HG02970 (cell line): ENCODE data around the gene PFKL.
"Not testable (repeated sequence)": the region's sequence is repeated elsewhere in the genome, so short reads cannot be mapped to it uniquely, and the experiment has no call there.

Experiments used
- ATAC-seq: cut with Tn5 transposase; IDR thresholded peaks from one replicate; pipeline ENCODE4 v1.9.1; 2021; ENCODE audit warnings: mild to moderate bottlenecking, moderate library complexity, moderate number of reproducible peaks; ENCODE audit not compliant: unreplicated experiment, low FRiP score

The PFKL gene

GRCh38 chr21:44275041-44275440, 24.8 kb upstream of the PFKL start:
- no peak for ATAC-seq

- no peak for ATAC-seq
Measured at GRCh38 chr21:44279354-44280260, 20.2 kb upstream of the PFKL start.

DNA sequence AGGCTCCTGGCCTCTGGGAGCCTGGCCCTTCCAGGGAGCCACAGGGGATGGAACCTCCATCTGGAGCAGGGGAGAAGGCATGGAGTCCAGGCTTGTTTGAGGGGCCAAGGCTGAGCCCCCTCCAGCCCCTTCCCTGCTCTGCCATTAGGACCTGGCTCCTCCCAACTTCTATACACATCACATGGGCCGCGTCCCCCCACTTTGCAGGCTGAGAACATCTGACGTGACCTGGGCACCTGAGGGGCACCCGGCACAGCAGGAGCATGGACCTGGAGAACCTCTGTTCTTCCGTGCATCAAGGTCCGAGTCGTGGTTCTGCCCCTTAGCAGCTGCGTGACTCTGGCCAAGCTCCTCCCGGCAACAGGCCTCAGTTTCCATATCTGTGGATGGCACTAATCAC, 18.1 kb upstream of the PFKL start:
- no peak for ATAC-seq

- no peak for ATAC-seq
Measured at GRCh38 chr21:44282370-44282769, 17.5 kb upstream of the PFKL start.

DNA sequence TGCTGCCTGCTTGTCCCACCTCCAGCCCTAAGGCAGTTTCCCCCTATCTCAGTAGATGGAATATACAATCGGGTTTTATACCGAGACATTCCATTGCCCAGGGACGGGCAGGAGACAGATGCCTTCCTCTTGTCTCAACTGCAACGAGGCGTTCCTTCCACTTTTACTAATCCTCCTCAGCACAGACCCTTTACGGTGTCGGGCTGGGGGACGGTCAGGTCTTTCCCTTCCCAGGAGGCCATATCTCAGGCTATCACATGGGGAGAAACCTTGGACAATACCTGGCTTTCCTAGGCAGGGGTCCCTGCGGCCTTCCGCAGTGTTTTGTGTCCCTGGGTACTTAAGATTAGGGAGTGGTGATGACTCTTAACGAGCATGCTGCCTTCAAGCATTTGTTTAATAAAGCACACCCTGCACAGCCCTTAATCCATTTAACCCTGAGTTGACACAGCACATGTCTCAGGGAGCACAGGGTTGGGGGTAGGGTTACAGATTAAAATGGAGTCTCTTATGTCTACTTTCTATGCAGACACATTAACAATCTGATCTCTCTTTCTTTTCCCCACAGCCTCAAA, 16.6 kb upstream of the PFKL start:
- ATAC-seq = not testable (repeated sequence)

DNA sequence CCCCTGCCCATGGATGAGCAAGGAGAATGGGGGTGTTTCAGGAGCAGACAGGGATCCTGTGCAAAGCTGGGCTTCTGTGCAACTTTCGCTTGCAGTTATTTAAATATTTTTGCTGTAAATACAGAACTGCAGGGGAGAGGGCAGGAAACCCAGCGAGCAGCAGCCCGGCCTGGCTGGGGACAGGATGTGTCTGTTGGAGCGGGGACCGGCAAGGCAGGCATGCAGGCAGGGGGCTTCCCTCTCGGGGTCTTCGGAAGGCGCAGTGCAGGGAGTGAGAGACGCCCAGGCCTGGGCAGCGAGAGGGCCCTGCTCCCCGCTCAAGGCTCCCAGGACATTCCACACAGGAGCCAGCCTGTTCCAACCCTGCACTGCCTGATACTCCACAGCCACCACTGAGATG, 15.9 kb upstream of the PFKL start:
- ATAC-seq = no peak

- no peak for ATAC-seq
Measured at GRCh38 chr21:44285138-44285992, 14.5 kb upstream of the PFKL start, which contains the start of gene AIRE. TSS of gene AIRE (plus strand) at chr21:44285876. CDS start at chr21:44286007, 131 bp downstream.

DNA sequence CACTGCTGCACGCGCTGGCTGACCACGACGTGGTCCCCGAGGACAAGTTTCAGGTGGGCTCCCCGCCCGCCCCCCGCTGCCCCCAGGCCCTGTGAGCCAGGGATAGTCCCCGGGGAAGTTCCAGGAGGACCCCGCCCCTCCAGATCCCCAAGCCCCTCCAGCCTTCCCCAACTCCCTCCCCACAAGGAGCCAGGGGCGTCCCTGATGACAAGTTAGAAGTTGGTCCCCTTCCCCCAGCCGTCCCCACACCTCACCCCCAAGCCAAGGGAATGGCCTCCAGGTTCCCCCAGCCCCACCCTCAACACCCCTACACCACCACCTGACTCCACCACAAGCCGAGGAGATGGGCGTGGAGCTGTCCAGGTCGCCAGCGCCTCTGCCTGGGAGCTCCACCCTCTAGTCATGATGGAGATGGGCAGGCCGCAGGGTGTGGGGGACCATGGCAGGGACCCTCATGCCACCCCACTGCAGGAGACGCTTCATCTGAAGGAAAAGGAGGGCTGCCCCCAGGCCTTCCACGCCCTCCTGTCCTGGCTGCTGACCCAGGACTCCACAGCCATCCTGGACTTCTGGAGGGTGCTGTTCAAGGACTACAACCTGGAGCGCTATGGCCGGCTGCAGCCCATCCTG, 13.7 kb upstream of the PFKL start:
- no peak for ATAC-seq

DNA sequence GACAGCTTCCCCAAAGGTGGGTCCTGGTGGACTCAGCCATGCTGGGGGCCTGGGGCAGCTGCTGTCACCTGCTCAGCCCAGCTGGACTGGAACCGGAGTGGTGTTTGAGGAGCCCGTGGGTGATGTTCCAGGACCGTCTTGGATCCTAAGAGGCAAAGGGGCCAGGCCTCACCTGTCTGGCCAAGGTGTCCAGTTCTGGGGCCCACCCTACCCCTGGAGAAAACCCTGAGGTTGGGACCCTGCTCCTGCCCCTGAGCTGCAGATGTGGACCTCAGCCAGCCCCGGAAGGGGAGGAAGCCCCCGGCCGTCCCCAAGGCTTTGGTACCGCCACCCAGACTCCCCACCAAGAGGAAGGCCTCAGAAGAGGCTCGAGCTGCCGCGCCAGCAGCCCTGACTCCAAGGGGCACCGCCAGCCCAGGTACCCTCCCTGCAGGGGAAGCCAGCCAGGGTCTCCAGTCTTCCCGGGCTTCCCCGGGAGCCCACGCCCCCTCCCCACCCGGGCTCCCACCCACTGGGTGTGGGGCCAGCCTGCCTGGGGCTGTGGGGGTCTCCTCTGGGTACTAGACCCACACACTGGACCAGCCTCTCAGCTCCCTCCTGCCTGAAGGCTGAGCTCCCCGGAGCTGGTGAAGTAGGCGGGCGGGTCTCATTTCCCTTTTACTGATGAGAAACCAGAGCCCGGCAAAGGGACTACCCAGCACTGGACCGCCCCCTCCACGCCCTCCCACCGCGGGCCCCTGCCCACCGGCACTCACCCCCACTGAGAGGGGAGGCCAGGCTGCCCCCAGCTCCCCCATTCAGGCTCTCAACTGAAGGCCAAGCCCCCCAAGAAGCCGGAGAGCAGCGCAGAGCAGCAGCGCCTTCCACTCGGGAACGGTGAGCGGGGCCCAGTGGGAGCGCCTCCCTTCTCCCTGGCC, 12.9 kb upstream of the PFKL start:
- no peak for ATAC-seq

DNA sequence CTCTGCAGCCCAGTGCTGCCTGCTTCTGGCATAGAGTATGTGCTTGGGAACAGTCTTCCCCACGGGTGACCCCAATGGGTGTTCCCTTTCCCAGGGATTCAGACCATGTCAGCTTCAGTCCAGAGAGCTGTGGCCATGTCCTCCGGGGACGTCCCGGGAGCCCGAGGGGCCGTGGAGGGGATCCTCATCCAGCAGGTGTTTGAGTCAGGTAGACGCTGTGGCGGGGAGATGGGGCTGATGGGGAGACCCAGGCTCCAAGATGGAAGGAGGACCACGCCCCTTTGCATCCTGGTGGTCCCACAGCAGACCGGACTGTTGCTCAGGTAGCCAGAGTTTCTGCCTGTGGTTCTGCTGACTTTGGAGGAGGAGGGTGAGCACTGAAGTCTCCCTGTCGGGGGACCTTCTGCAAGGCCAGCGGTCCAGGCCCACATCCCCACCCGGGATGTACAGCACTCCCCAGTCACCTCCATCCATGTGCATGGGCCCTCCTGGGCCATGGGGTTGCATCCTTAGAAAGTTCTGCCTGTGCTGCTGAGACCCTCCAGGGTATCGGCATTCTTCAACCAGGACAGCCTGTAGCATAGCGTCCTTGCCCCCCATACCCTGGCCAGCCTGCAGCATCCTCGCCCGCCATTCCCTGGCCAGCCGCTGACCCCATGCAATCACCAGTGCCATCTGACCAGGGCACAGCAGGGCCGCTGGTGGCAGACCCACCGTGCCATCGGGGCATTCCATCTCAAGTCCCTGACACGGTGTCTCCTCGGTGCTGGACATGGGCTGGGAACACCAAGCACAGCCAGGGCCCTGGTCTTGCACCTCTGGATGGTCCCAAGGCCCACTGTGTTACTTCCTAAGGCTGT, 11.4 kb upstream of the PFKL start:
- no peak for ATAC-seq

DNA sequence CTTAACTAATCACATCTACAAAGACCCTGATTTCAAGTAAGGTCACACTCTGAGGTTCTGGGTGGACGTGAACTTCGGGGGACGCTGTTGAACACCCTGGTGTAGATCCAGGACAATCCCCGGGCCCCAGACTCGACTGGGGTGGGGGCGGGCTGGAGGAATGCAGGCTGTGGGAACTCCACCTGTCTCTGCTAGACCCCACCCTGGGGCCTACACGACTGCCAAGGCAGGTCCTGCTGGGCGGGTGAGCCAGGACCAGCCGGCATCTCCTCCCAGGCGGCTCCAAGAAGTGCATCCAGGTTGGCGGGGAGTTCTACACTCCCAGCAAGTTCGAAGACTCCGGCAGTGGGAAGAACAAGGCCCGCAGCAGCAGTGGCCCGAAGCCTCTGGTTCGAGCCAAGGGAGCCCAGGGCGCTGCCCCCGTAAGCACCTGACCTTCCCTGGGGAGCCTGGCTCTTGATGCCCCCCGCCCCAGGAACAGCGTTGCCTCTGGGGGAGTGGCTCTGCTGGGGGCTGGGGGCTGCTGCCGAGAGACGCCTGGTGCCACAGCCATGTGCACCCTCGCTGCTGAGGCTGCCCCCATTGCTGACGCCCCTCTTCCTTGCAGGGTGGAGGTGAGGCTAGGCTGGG, 10.4 kb upstream of the PFKL start:
- no peak for ATAC-seq

GRCh38 chr21:44290327-44291077, 9.4 kb upstream of the PFKL start:
- no peak for ATAC-seq

DNA sequence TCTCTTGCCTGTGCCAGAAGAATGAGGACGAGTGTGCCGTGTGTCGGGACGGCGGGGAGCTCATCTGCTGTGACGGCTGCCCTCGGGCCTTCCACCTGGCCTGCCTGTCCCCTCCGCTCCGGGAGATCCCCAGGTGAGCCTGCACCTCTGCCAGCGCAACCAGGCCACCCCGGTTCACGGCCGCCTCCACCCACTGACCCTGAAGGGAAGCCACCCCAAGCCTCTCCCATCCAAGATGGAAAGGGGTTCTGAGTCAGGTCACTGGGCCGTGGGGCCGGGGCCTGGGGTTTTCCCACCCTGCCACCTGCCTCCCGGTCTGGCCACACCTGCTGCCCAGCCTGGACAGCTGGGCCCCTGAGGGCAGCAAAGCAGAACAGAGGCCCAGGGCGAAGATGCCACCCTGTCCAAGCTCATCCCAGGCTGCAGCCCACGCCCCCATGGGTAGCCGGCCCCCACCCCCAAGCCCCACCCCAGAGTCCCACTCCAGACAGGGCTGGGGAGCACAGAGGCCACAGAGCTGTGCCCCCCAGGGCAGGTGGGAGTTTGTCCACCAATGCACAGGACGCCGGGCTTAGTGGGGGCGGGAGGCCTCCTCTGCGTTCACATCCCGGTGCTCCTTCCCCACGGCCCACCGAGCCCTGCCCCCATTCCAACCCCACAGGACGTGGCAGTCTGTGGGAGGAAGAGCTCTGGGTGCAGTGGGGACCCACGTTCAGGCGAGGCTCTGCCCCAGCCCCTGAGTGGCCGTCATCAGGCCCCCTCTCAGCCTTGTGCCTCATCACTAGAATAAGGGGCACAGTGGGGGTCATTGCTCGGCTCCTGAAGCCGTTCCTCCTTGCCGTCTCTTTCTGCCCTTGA, 8.5 kb upstream of the PFKL start:
- no peak for ATAC-seq

GRCh38 chr21:44291936-44292811, 7.7 kb upstream of the PFKL start:
- ATAC-seq = no peak

DNA sequence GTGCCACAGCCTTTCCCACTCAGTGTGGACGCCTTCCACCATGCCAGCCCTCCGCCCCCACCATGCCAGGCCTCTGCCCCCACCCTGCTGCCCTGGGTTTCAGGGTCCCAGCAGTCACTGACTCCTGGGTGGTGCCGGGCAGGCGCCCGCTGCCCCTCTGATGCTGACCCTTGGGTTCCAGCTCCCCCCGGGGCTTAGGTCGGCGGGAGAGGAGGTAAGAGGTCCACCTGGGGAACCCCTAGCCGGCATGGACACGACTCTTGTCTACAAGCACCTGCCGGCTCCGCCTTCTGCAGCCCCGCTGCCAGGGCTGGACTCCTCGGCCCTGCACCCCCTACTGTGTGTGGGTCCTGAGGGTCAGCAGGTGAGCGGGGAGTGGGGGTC, 7.0 kb upstream of the PFKL start:
- ATAC-seq = no peak
